GM18870 (cell line): ENCODE results near the gene IL18RAP.

Experiments used
- ATAC-seq: cut with Tn5 transposase; IDR thresholded peaks from one replicate; pipeline ENCODE4 v1.9.1; 2021; ENCODE audit warnings: moderate library complexity; ENCODE audit not compliant: unreplicated experiment

Gene IL18RAP

GRCh38 chr2:102492006-102492405, 69.0 kb downstream of the IL18RAP start:
- no peak for ATAC-seq

- ATAC-seq = no peak
These were observed 71.6 kb downstream of the IL18RAP start for GRCh38 chr2:102494570-102494969.

- ATAC-seq = no peak
These were observed 75.5 kb downstream of the IL18RAP start for GRCh38 chr2:102498414-102498813.

- no peak for ATAC-seq
These were observed 76.6 kb downstream of the IL18RAP start for GRCh38 chr2:102499558-102499957.
